H1 (cell line): ENCODE data around the gene SHISA6. TPM values are rescaled to one million over a fixed set of nuclear protein-coding genes. Genes with fewer than 3 reads are reported as not detected.

ENCODE experiments used
- CTCF ChIA-PET: fragments of 300-600 bp; sonication (Branson Sonifier 250); formaldehyde crosslinking; loops from one replicate; lab custom pipeline; 2021; ENCODE audit not compliant: partially characterized antibody; lab: Charles Lee
- POLR2A ChIA-PET: fragments of 300-600 bp; sonication (Branson Sonifier 250); formaldehyde crosslinking; loops from one replicate; lab custom pipeline; 2021; ENCODE audit warnings: inconsistent platforms; ENCODE audit not compliant: partially characterized antibody; lab: Charles Lee
- DNase-seq, 2 experiments: peaks; one replicate each; pipeline versions ENCODE4 v3.0.0 to v3.0.0-alpha.2; 2010 to 2022; ENCODE audit warnings: low spot score in 2 of 2, low read depth in 1 of 2, mixed read lengths in 1 of 2
- FAIRE-seq: peaks from 2 replicates; lab custom pipeline; 2011; peaks lifted over from hg19 to GRCh38; lab: Jason Lieb, UNC
- H2AFZ ChIP-seq: 2 replicates; pipeline ENCODE4 v1.8.1; 2012; ENCODE audit warnings: low read length, inconsistent platforms
- H2AK5ac ChIP-seq: 2 replicates; pipeline ENCODE4 v1.6.1; 2013; ENCODE audit warnings: low read depth, low read length
- H2BK120ac ChIP-seq: replicated peaks from 2 replicates; pipeline ENCODE3; 2013; ENCODE audit warnings: low read depth, low read length, inconsistent platforms
- H2BK12ac ChIP-seq: 2 replicates; pipeline ENCODE4 v1.6.1; 2013; ENCODE audit warnings: low read depth, low read length
- H2BK15ac ChIP-seq: 2 replicates; pipeline ENCODE4 v1.6.1; 2013; ENCODE audit warnings: low read length
- H2BK20ac ChIP-seq: 2 replicates; pipeline ENCODE4 v1.6.1; 2013; ENCODE audit warnings: low read length
- H2BK5ac ChIP-seq: 2 replicates; pipeline ENCODE4 v1.6.1; 2013; ENCODE audit warnings: low read depth, low read length
- H3K14ac ChIP-seq: 2 replicates; pipeline ENCODE4 v1.6.1; 2013; ENCODE audit warnings: inconsistent platforms; ENCODE audit not compliant: insufficient read length
- H3K18ac ChIP-seq: 2 replicates; pipeline ENCODE4 v1.6.1; 2013; ENCODE audit warnings: low read length; ENCODE audit errors: extremely low read depth
- H3K23ac ChIP-seq: 2 replicates; pipeline ENCODE4 v1.6.1; 2013; ENCODE audit warnings: inconsistent platforms; ENCODE audit not compliant: insufficient read length
- H3K23me2 ChIP-seq: 2 replicates; pipeline ENCODE4 v1.6.1; 2013; ENCODE audit warnings: low read depth, low read length
- H3K27ac ChIP-seq: 2 replicates; pipeline ENCODE4 v1.6.1; 2011; ENCODE audit warnings: low read depth, low read length, inconsistent platforms
- H3K27me3 ChIP-seq, 4 experiments: replicated peaks in 1 of 4; 1 replicate in 1 of 4; 2 replicates in 3 of 4; pipeline versions ENCODE4 v1.6.1 to v1.8.1; 2011 to 2013; ENCODE audit warnings: low read length in 3 of 4, mild to moderate bottlenecking in 3 of 4, inconsistent platforms in 2 of 4, mixed read lengths in 2 of 4, moderate library complexity in 1 of 4; ENCODE audit not compliant: control insufficient read depth in 3 of 4, insufficient read depth in 3 of 4; ENCODE audit errors: extremely low read depth in 1 of 4
- H3K36me3 ChIP-seq, 4 experiments: 2 replicates each; pipeline versions ENCODE4 v1.6.1 to v1.8.1; 2011 to 2013; ENCODE audit warnings: mild to moderate bottlenecking in 4 of 4, low read length in 3 of 4, moderate library complexity in 2 of 4, control low read depth in 1 of 4, inconsistent platforms in 1 of 4; ENCODE audit not compliant: insufficient read depth in 4 of 4, control insufficient read depth in 2 of 4
- H3K4ac ChIP-seq: replicated peaks from 2 replicates; pipeline ENCODE3; 2013; ENCODE audit warnings: low read length, low read depth, mixed read lengths, inconsistent platforms; ENCODE audit not compliant: insufficient read length
- H3K4me1 ChIP-seq, 4 experiments: replicated peaks in 1 of 4; 1 replicate in 1 of 4; 2 replicates in 3 of 4; pipeline versions ENCODE4 v1.6.1 to v1.8.1; 2011 to 2013; ENCODE audit warnings: low read length in 3 of 4, inconsistent platforms in 2 of 4, mixed read lengths in 1 of 4; ENCODE audit not compliant: insufficient read depth in 4 of 4, control insufficient read depth in 3 of 4
- H3K4me2 ChIP-seq, 2 experiments: 2 replicates each; pipeline versions ENCODE4 v1.6.1 to v1.8.1; 2011 to 2013; ENCODE audit warnings: low read depth in 2 of 2, low read length in 2 of 2, control low read depth in 1 of 2, inconsistent platforms in 1 of 2, mild to moderate bottlenecking in 1 of 2; ENCODE audit not compliant: insufficient read depth in 1 of 2
- H3K4me3 ChIP-seq, 4 experiments: fragments of 200-600, 300-600 bp in 1 of 4; sonication (generic), shearing (Covaris generic), sonication (Bioruptor Twin) in 1 of 4; 2 replicates each; pipeline versions ENCODE4 v1.5.1 to v1.8.1; 2011 to 2016; ENCODE audit warnings: low read length in 4 of 4, low read depth in 3 of 4, control low read depth in 2 of 4, inconsistent platforms in 2 of 4, mild to moderate bottlenecking in 2 of 4, mixed read lengths in 1 of 4, moderate library complexity in 1 of 4; ENCODE audit not compliant: insufficient read depth in 2 of 4; ENCODE audit errors: extremely low read depth in 1 of 4
- H3K56ac ChIP-seq: replicated peaks from 2 replicates; pipeline ENCODE3; 2013; ENCODE audit warnings: low read depth, mild to moderate bottlenecking, mixed read lengths, low read length, inconsistent platforms; ENCODE audit not compliant: insufficient read length
- H3K79me1 ChIP-seq: 2 replicates; pipeline ENCODE4 v1.6.1; 2013; ENCODE audit warnings: low read depth, low read length, control low read depth
- H3K79me2 ChIP-seq, 2 experiments: 2 replicates each; pipeline versions ENCODE4 v1.6.1 to v1.8.1; 2012 to 2013; ENCODE audit warnings: low read length in 2 of 2, mild to moderate bottlenecking in 2 of 2, inconsistent platforms in 1 of 2; ENCODE audit not compliant: insufficient read depth in 2 of 2, control insufficient read depth in 1 of 2
- H3K9ac ChIP-seq, 4 experiments: replicated peaks in 1 of 4; 1 replicate in 1 of 4; 2 replicates in 3 of 4; pipeline versions ENCODE4 v1.6.1 to v1.8.1; 2011 to 2013; ENCODE audit warnings: low read depth in 3 of 4, low read length in 3 of 4, control low read depth in 2 of 4, mild to moderate bottlenecking in 2 of 4, moderate library complexity in 2 of 4, inconsistent platforms in 1 of 4; ENCODE audit errors: extremely low read depth in 1 of 4
- H3K9me3 ChIP-seq, 2 experiments: 2 replicates each; pipeline versions ENCODE4 v1.6.1 to v1.8.1; 2012 to 2013; ENCODE audit warnings: mild to moderate bottlenecking in 2 of 2, moderate library complexity in 2 of 2, control low read depth in 1 of 2, inconsistent platforms in 1 of 2, low read depth in 1 of 2, low read length in 1 of 2, mixed read lengths in 1 of 2; ENCODE audit not compliant: insufficient read depth in 2 of 2
- H4K20me1 ChIP-seq, 2 experiments: replicated peaks in 1 of 2; 2 replicates each; pipeline versions ENCODE3 to v1.8.1; 2011 to 2013; ENCODE audit warnings: inconsistent platforms in 2 of 2, low read length in 2 of 2, mild to moderate bottlenecking in 1 of 2; ENCODE audit not compliant: insufficient read depth in 2 of 2, control insufficient read depth in 1 of 2
- H4K5ac ChIP-seq: 2 replicates; pipeline ENCODE4 v1.6.1; 2013; ENCODE audit warnings: low read length, low read depth, mixed read lengths, inconsistent platforms; ENCODE audit not compliant: insufficient read length
- H4K8ac ChIP-seq: 2 replicates; pipeline ENCODE4 v1.8.0; 2013; ENCODE audit warnings: mild to moderate bottlenecking, moderate library complexity, low read length, inconsistent platforms; ENCODE audit not compliant: insufficient read depth; ENCODE audit errors: extremely low read depth
- H4K91ac ChIP-seq: replicated peaks from 2 replicates; pipeline ENCODE3; 2013; ENCODE audit warnings: low read length, mixed read lengths, inconsistent platforms; ENCODE audit not compliant: insufficient read length
- CHD1 ChIP-seq: IDR thresholded peaks from 2 replicates; pipeline ENCODE4 v1.6.1; 2012; ENCODE audit warnings: low read depth, low read length, improper control_type of control experiment
- CREB1 ChIP-seq: IDR thresholded peaks from 2 replicates; pipeline ENCODE4 v1.6.1; 2012; ENCODE audit warnings: inconsistent platforms
- FOSL1 ChIP-seq: IDR thresholded peaks from 2 replicates; pipeline ENCODE4 v1.6.1; 2011; ENCODE audit warnings: mild to moderate bottlenecking, low read depth, low read length, moderate library complexity; ENCODE audit not compliant: insufficient read depth
- KDM1A ChIP-seq: fragments of 200-600, 300-600 bp; sonication (generic); IDR thresholded peaks from 2 replicates; pipeline ENCODE4 v1.7.1; 2016; ENCODE audit warnings: mild to moderate bottlenecking, low read length, borderline replicate concordance
- POLR2A ChIP-seq, 2 experiments: IDR thresholded peaks; 1 replicate in 1 of 2; 2 replicates in 1 of 2; pipeline ENCODE4 v1.6.1; 2011; ENCODE audit warnings: low read depth in 2 of 2, low read length in 2 of 2, mild to moderate bottlenecking in 2 of 2; ENCODE audit errors: control extremely low read depth in 1 of 2
- POLR2AphosphoS5 ChIP-seq: IDR thresholded peaks from 2 replicates; pipeline ENCODE4 v1.6.1; 2011; ENCODE audit warnings: low read depth, low read length
- RAD21 ChIP-seq, 2 experiments: IDR thresholded peaks in 1 of 2; conservative IDR thresholded peaks in 1 of 2; 2 replicates each; pipeline ENCODE4 v1.6.1; 2011; ENCODE audit warnings: low read depth in 2 of 2, low read length in 2 of 2, improper control_type of control experiment in 1 of 2, inconsistent platforms in 1 of 2, mild to moderate bottlenecking in 1 of 2, moderate library complexity in 1 of 2
- RFX5 ChIP-seq: IDR thresholded peaks from 2 replicates; pipeline ENCODE4 v1.6.1; 2011; ENCODE audit warnings: low read depth, low read length, improper control_type of control experiment, borderline replicate concordance
- RXRA ChIP-seq: IDR thresholded peaks from 2 replicates; pipeline ENCODE4 v1.6.1; 2011; ENCODE audit warnings: low read depth, mild to moderate bottlenecking, low read length, moderate library complexity; ENCODE audit not compliant: insufficient read depth
- SP1 ChIP-seq: IDR thresholded peaks from 2 replicates; pipeline ENCODE4 v1.6.1; 2011; ENCODE audit warnings: low read depth, low read length
- SRF ChIP-seq: IDR thresholded peaks from 2 replicates; pipeline ENCODE4 v1.6.1; 2011; ENCODE audit warnings: mild to moderate bottlenecking, low read depth, low read length, moderate library complexity
- SUZ12 ChIP-seq: fragments of 200-600 bp; sonication (generic); IDR thresholded peaks from 2 replicates; pipeline ENCODE4 v1.6.1; 2012; ENCODE audit warnings: mild to moderate bottlenecking, inconsistent platforms, low read length, moderate library complexity, mixed read lengths
- TEAD4 ChIP-seq: IDR thresholded peaks from 2 replicates; pipeline ENCODE4 v1.6.1; 2012; ENCODE audit warnings: low read depth, low read length, inconsistent platforms, mixed read lengths
- WGBS, 2 experiments: shearing (Covaris generic) in 1 of 2; methylation state at CpG; one replicate each; pipeline versions ENCODE4 v1.1.6 to v1.1.7; 2013 to 2015; ENCODE audit warnings: low lambda C conversion rate in 2 of 2, mixed read lengths in 2 of 2, inconsistent platforms in 1 of 2, low coverage in 1 of 2, missing lambda C conversion rate in 1 of 2; ENCODE audit not compliant: insufficient replicate concordance in 2 of 2, insufficient coverage in 1 of 2, insufficient read length in 1 of 2; ENCODE audit errors: extremely low coverage in 1 of 2, missing lambda C conversion rate in 1 of 2; 5-methylcytosine and 5-hydroxymethylcytosine counted together
- polyA plus RNA-seq, 7 experiments: library from polyadenylated mRNA; depleted of rRNA in 3 of 7; stranded (reverse) in 5 of 7; unstranded in 2 of 7; fragments of >200 nt in 5 of 7; fragments of 200-250 nt in 2 of 7; gene quantifications; 1 replicate in 5 of 7; 2 replicates in 1 of 7; 4 replicates in 1 of 7; pipeline versions ENCODE4 v1.2.1 to v1.2.3, GENCODE V29; 2011 to 2013; ENCODE audit warnings: missing spikeins in 2 of 7, mixed read lengths in 2 of 7
- total RNA-seq: library from RNA; stranded (reverse); fragmentation: NEBNext Ultra II Directional; extraction: Animal tissue kit (Norgen Biotek cat#: 25700); gene quantifications from 2 replicates; pipeline ENCODE4 v1.2.1, GENCODE V29; 2021
- TF ChIP-seq, protein P1 (sequence below): IDR thresholded peaks from 2 replicates; pipeline ENCODE4 v1.6.1; 2012; ENCODE audit warnings: low read length, inconsistent platforms

The SHISA6 gene
- total and polyA plus RNA-seq, 2 of the 8 experiments (the other 6 are each of a cell fraction or from before 2014, with no cell fraction given) = 2.9 to 4.8 TPM

DNA sequence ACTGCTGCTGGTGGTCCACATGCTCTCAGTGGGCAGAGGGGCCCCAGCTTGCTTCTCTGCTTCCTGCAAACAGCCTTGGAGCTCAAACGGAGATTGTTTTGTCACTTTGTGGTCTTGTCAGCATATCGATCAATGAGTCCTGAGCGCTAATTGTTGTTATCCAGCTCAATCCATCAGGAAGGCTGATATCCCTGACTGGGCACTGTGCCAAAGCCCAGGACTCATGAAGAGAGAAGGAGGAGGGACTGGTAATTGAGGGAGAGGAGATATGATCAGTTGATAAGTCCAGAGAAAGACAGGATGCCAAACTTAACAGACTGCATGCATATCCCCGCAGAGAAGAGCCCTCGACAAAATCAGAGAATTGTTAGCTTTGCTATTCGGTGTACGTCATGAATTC is 298.6 kb downstream of the SHISA6 start:
- Histone ChIP-seq H3K36me3 (no peaks in the 10 kb centered on the region), H2BK120ac (no peak overlapping the region), H3K9ac (no peak overlapping the region), H2BK5ac (no peak overlapping the region), H3K23ac (no peak overlapping the region), H2AFZ (no peak overlapping the region), H3K56ac (no peak overlapping the region), H3K23me2 (no peaks in the 10 kb centered on the region), H2BK15ac (no peak overlapping the region), H2BK12ac (no peak overlapping the region), H2AK5ac (no peak overlapping the region), H3K79me1 (no peaks in the 10 kb centered on the region), H3K4me3 (no peak overlapping the region), H3K4ac (no peak overlapping the region), H2BK20ac (no peak overlapping the region), H3K27ac (no peak overlapping the region), H3K18ac (no peak overlapping the region), H3K4me1 (peaks cover 0 to 5% (median 3%) of the 10 kb centered on the region in 4 experiments; a peak in 3 of 7 replicates), H4K5ac (no peak overlapping the region), H3K14ac (no peak overlapping the region), H3K4me2 (no peak overlapping the region), H4K8ac (no peak overlapping the region), H3K79me2 (no peaks in the 10 kb centered on the region), H3K9me3 (peaks cover 0 to 2% of the 10 kb centered on the region in 2 experiments; a peak in 1 of 4 replicates), H4K20me1 (no peaks in the 10 kb centered on the region), H3K27me3 (no peaks in the 10 kb centered on the region), H4K91ac (no peak overlapping the region)
- ChIA-PET CTCF (no interaction called here), POLR2A (no interaction called here)
- 86% methylated on average over 7 of the region's 7 CpGs; no CpG with 5 or more reads in 1 of the 2 experiments for WGBS, 2 experiments
- FAIRE-seq (no peak), DNase-seq (no peak)
- TF ChIP-seq, protein P1, sequence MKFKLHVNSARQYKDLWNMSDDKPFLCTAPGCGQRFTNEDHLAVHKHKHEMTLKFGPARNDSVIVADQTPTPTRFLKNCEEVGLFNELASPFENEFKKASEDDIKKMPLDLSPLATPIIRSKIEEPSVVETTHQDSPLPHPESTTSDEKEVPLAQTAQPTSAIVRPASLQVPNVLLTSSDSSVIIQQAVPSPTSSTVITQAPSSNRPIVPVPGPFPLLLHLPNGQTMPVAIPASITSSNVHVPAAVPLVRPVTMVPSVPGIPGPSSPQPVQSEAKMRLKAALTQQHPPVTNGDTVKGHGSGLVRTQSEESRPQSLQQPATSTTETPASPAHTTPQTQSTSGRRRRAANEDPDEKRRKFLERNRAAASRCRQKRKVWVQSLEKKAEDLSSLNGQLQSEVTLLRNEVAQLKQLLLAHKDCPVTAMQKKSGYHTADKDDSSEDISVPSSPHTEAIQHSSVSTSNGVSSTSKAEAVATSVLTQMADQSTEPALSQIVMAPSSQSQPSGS = no peak
- TF ChIP-seq POLR2A (IDR thresholded peaks at IDR 0.05; ENCODE audit: control extremely low read depth in 1 of 2, low read depth in 2 of 2, low read length in 2 of 2) (no peak), SRF (no peak), SUZ12 (no peak), RXRA (no peak), RAD21 (IDR thresholded peaks at IDR 0.05 in 1 of 2, conservative IDR thresholded peaks at IDR 0.05 in 1 of 2; ENCODE audit: low read depth in 2 of 2, low read length in 2 of 2) (no peak), CHD1 (no peak), KDM1A (no peak), TEAD4 (no peak), SP1 (no peak), CREB1 (no peak), RFX5 (no peak), FOSL1 (no peak), POLR2AphosphoS5 (no peak)
